SK-N-MC (cell line): Measurements from ENCODE around the gene FLCN.

Source experiments
- DNase-seq: peaks from one replicate; pipeline ENCODE4 v3.0.0-alpha.2; 2011; ENCODE audit warnings: low read depth, low spot score
- H3K27ac ChIP-seq: fragments of 200-600 bp; sonication (generic); 2 replicates; pipeline ENCODE4 v1.5.1; 2016; ENCODE audit warnings: mixed run types
- H3K36me3 ChIP-seq: fragments of 200-600 bp; sonication (generic); 2 replicates; pipeline ENCODE4 v1.6.1; 2017; ENCODE audit warnings: antibody characterized with exemption, low read length, mixed read lengths; ENCODE audit not compliant: insufficient read depth
- H3K4me3 ChIP-seq: fragments of 200-600 bp; sonication (generic); 2 replicates; pipeline ENCODE4 v1.5.1; 2016
- H3K9ac ChIP-seq: fragments of 200-600 bp; sonication (generic); 2 replicates; pipeline ENCODE4 v1.8.0; 2017; ENCODE audit warnings: mixed run types, mixed read lengths; ENCODE audit not compliant: insufficient read length
- H3K9me3 ChIP-seq: fragments of 200-600 bp; sonication (generic); 2 replicates; pipeline ENCODE4 v1.6.1; 2017; ENCODE audit warnings: low read depth, mild to moderate bottlenecking, antibody characterized with exemption, low read length, moderate library complexity, mixed read lengths
- EZH2 ChIP-seq: fragments of 200-600 bp; sonication (generic); IDR thresholded peaks from one replicate; pipeline ENCODE4 v1.6.1; 2017; ENCODE audit warnings: antibody characterized with exemption
- FOXP2 ChIP-seq: optimal IDR thresholded peaks from 2 replicates; pipeline ENCODE3; 2011; ENCODE audit warnings: mild to moderate bottlenecking, moderate library complexity; ENCODE audit not compliant: insufficient read depth; ENCODE audit errors: extremely low read length, control extremely low read depth
- POLR2AphosphoS5 ChIP-seq: IDR thresholded peaks from 2 replicates; pipeline ENCODE4 v1.6.1; 2012; ENCODE audit warnings: mild to moderate bottlenecking, low read depth, low read length, borderline replicate concordance

FLCN gene

GRCh38 chr17:17180141-17180603 is 56.8 kb downstream of the FLCN start:
- TF ChIP-seq FOXP2 (no peak), POLR2AphosphoS5 (no peak), EZH2 (no peak)
- Histone ChIP-seq H3K36me3 (peaks cover 28% of the 10 kb centered on the region; the same call in 1 of the 2 replicates), H3K9me3 (no peaks in the 10 kb centered on the region), H3K4me3 (no peak overlapping the region), H3K9ac (no peak overlapping the region), H3K27ac (no peak overlapping the region)
- DNase-seq, result no peak

GRCh38 chr17:17179371-17179827 is 57.6 kb downstream of the FLCN start:
- DNase-seq, result no peak
- H3K9me3 ChIP-seq, result no peaks in the 10 kb centered on the region
- H3K27ac ChIP-seq, result no peak overlapping the region
- H3K9ac ChIP-seq, result no peak overlapping the region
- H3K4me3 ChIP-seq, result no peak overlapping the region
- TF ChIP-seq POLR2AphosphoS5 (no peak), EZH2 (no peak), FOXP2 (no peak)
- H3K36me3 ChIP-seq, result peaks cover 28% of the 10 kb centered on the region; the same call in 1 of the 2 replicates

DNA sequence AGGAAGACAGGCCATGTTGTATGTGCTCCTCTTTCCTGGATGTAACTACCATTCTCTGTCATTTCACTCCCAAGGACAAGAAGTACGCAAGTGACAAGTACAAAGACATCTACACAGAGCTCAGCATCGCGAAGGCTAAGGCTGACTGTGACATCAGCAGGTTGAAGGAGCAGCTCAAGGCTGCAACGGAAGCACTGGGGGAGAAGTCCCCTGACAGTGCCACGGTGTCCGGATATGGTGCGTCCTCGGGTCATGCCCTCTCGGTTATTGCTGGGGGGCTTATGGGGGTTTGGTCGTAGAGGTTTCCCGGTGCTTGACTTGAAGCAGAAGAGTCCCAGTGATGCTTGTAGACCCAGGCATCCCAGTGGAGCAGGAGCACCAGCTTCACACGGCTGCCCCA is 59.8 kb downstream of the FLCN start:
- no peaks in the 10 kb centered on the region for H3K9me3 ChIP-seq
- H3K27ac ChIP-seq, result no peak overlapping the region
- H3K36me3 ChIP-seq, result peaks cover 27% of the 10 kb centered on the region; the same call in 1 of the 2 replicates
- DNase-seq, result no peak
- no peak overlapping the region for H3K4me3 ChIP-seq
- no peak overlapping the region for H3K9ac ChIP-seq
- no peak for TF ChIP-seq POLR2AphosphoS5
- no peak for TF ChIP-seq FOXP2
- no peak for TF ChIP-seq EZH2

- Histone ChIP-seq H3K9ac (no peak overlapping the region), H3K4me3 (no peak overlapping the region), H3K9me3 (no peaks in the 10 kb centered on the region), H3K36me3 (peaks cover 27% of the 10 kb centered on the region; the same call in 1 of the 2 replicates), H3K27ac (no peak overlapping the region)
- no peak for DNase-seq
- TF ChIP-seq FOXP2, result no peak
- TF ChIP-seq EZH2, result no peak
- no peak for TF ChIP-seq POLR2AphosphoS5
Observed at GRCh38 chr17:17176341-17176740, 60.6 kb downstream of the FLCN start.

DNA sequence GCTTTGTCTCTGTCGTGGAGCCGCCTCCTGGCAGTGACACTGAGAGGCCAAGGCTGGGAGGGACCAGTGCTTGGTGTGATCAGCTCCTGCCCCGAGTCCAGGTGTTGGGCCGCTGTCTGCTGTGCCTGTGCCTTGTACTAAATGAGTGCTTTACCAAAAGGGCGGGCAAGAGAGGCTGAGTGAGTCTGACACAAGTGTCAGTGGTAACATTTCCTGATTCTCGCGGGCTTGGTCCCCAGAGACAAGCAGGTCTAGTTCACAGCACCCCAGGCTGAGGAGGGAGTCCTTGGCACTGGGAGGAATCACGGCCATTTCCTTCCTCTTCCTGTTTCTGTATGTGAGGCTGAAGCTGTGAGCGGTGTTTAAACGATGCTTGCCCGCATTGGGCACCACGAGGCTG is 61.1 kb downstream of the FLCN start:
- no peak for DNase-seq
- Histone ChIP-seq H3K9me3 (no peaks in the 10 kb centered on the region), H3K9ac (no peak overlapping the region), H3K36me3 (peaks cover 27% of the 10 kb centered on the region; the same call in 1 of the 2 replicates), H3K4me3 (no peak overlapping the region), H3K27ac (no peak overlapping the region)
- no peak for TF ChIP-seq EZH2
- no peak for TF ChIP-seq POLR2AphosphoS5
- no peak for TF ChIP-seq FOXP2

- H3K9ac ChIP-seq, result no peak overlapping the region
- no peak overlapping the region for H3K27ac ChIP-seq
- no peak overlapping the region for H3K4me3 ChIP-seq
- peaks cover 23% of the 10 kb centered on the region; the same call in 1 of the 2 replicates for H3K36me3 ChIP-seq
- no peaks in the 10 kb centered on the region for H3K9me3 ChIP-seq
- no peak for TF ChIP-seq FOXP2
- TF ChIP-seq EZH2, result no peak
- DNase-seq, result no peak
Observed at GRCh38 chr17:17175340-17175739, 61.6 kb downstream of the FLCN start.

DNA sequence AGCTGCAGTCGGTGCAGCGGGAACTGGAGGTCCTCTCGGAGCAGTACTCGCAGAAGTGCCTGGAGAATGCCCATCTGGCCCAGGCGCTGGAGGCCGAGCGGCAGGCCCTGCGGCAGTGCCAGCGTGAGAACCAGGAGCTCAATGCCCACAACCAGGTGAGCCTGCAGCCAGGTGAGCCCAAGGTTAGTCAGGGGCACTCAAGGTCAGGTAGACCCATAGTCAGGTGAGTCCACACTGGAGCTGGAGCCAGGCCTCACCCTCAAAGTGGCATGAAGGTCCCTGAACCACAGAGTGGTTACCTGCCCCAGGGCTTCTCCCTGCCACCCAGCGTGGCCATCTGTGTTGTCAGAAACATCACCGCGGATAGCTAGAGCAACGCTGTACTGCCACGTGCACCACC is 63.0 kb downstream of the FLCN start:
- TF ChIP-seq EZH2 (no peak), FOXP2 (no peak), POLR2AphosphoS5 (no peak)
- H3K4me3 ChIP-seq, result no peak overlapping the region
- no peak for DNase-seq
- no peak overlapping the region for H3K9ac ChIP-seq
- H3K9me3 ChIP-seq, result no peaks in the 10 kb centered on the region
- no peak overlapping the region for H3K27ac ChIP-seq
- H3K36me3 ChIP-seq, result peaks cover 21% of the 10 kb centered on the region; the same call in 1 of the 2 replicates

GRCh38 chr17:17172990-17173389 is 64.0 kb downstream of the FLCN start:
- no peak overlapping the region for H3K4me3 ChIP-seq
- H3K9ac ChIP-seq, result no peak overlapping the region
- TF ChIP-seq EZH2, result no peak
- no peak for TF ChIP-seq POLR2AphosphoS5
- TF ChIP-seq FOXP2, result no peak
- no peak for DNase-seq
- H3K27ac ChIP-seq, result no peak overlapping the region
- no peaks in the 10 kb centered on the region for H3K9me3 ChIP-seq
- H3K36me3 ChIP-seq, result peaks cover 18% of the 10 kb centered on the region; the same call in 1 of the 2 replicates
